WTC11 (cell line): Measurements from ENCODE around the gene ADAMTS19. TPM values are rescaled to one million over a fixed set of nuclear protein-coding genes. Genes with fewer than 3 reads are reported as not detected.

Experiments
- ATAC-seq: fragments of 200-7000 bp; cut with Tn5 transposase; 2 replicates; pipeline ENCODE4 v1.10.0; 2021; ENCODE audit warnings: mild to moderate bottlenecking, moderate library complexity
- CTCF ChIA-PET: fragments of 300-600 bp; sonication (Branson Sonifier 250); formaldehyde crosslinking; loops from one replicate; lab custom pipeline; 2021; ENCODE audit warnings: antibody characterized with exemption; lab: Charles Lee
- POLR2A ChIA-PET: fragments of 350-600 bp; sonication (Branson Sonifier 250); formaldehyde crosslinking; loops from one replicate; lab custom pipeline; 2021; ENCODE audit warnings: antibody characterized with exemption; lab: Charles Lee
- DNase-seq: peaks from one replicate; pipeline ENCODE4 v3.0.0; 2021; ENCODE audit warnings: low spot score
- H3K27ac Mint-ChIP-seq: 2 replicates; pipeline ENCODE4 v1.8.0; 2021; ENCODE audit warnings: mixed read lengths
- H3K27me3 Mint-ChIP-seq: 2 replicates; pipeline ENCODE4 v1.8.0; 2021; ENCODE audit warnings: low read depth, mild to moderate bottlenecking, moderate library complexity, mixed read lengths
- H3K36me3 Mint-ChIP-seq: 2 replicates; pipeline ENCODE4 v1.8.0; 2021; ENCODE audit warnings: mixed read lengths
- H3K4me1 Mint-ChIP-seq: 2 replicates; pipeline ENCODE4 v1.8.0; 2022; ENCODE audit warnings: mixed read lengths
- H3K4me3 Mint-ChIP-seq: 2 replicates; pipeline ENCODE4 v1.8.0; 2021; ENCODE audit warnings: mild to moderate bottlenecking, moderate library complexity, mixed read lengths
- H3K9me3 Mint-ChIP-seq: 2 replicates; pipeline ENCODE4 v1.8.0; 2021; ENCODE audit warnings: mixed read lengths
- ATF1 ChIP-seq: sonication (generic); formaldehyde crosslinking; IDR thresholded peaks from 2 replicates; pipeline ENCODE4 v1.8.1; 2023; ENCODE audit warnings: mild to moderate bottlenecking, moderate library complexity, missing genetic modification reagents
- ELF4 ChIP-seq: sonication (generic); formaldehyde crosslinking; IDR thresholded peaks from 2 replicates; pipeline ENCODE4 v1.8.1; 2022; ENCODE audit warnings: low read depth, mild to moderate bottlenecking, moderate library complexity, missing genetic modification reagents
- GABPB1 ChIP-seq: sonication (generic); formaldehyde crosslinking; IDR thresholded peaks from 2 replicates; pipeline ENCODE4 v1.8.1; 2023; ENCODE audit warnings: mild to moderate bottlenecking, missing genetic modification reagents
- JUN ChIP-seq: sonication (generic); formaldehyde crosslinking; IDR thresholded peaks from 2 replicates; pipeline ENCODE4 v1.8.0; 2023; ENCODE audit warnings: mild to moderate bottlenecking, missing genetic modification reagents
- KAT7 ChIP-seq: sonication (generic); formaldehyde crosslinking; IDR thresholded peaks from 2 replicates; pipeline ENCODE4 v1.8.1; 2023; ENCODE audit warnings: missing genetic modification reagents, mild to moderate bottlenecking, borderline replicate concordance
- NFE2L1 ChIP-seq: sonication (generic); formaldehyde crosslinking; IDR thresholded peaks from 2 replicates; pipeline ENCODE4 v1.8.1; 2023; ENCODE audit warnings: missing genetic modification reagents
- OVOL2 ChIP-seq: fragments of 250-450 bp; sonication (Bioruptor Pico); IDR thresholded peaks from 2 replicates; pipeline ENCODE4 v1.9.0; 2021; ENCODE audit warnings: mild to moderate bottlenecking, borderline replicate concordance
- RORB ChIP-seq: fragments of 250-450 bp; sonication (Bioruptor Pico); IDR thresholded peaks from 2 replicates; pipeline ENCODE4 v1.9.0; 2021; ENCODE audit warnings: mild to moderate bottlenecking
- SMAD4 ChIP-seq: sonication (generic); formaldehyde crosslinking; IDR thresholded peaks from 2 replicates; pipeline ENCODE4 v1.8.0; 2022; ENCODE audit warnings: mild to moderate bottlenecking, missing genetic modification reagents
- TEAD1 ChIP-seq: sonication (generic); formaldehyde crosslinking; IDR thresholded peaks from 2 replicates; pipeline ENCODE4 v1.8.0; 2022; ENCODE audit warnings: mild to moderate bottlenecking, missing genetic modification reagents
- ZNF396 ChIP-seq: fragments of 250-450 bp; sonication (Bioruptor Pico); IDR thresholded peaks from 2 replicates; pipeline ENCODE4 v1.8.0; 2021; ENCODE audit warnings: mild to moderate bottlenecking, moderate library complexity, borderline replicate concordance
- ZNF671 ChIP-seq: fragments of 250-450 bp; sonication (Bioruptor Pico); IDR thresholded peaks from 2 replicates; pipeline ENCODE4 v1.8.0; 2021; ENCODE audit warnings: mild to moderate bottlenecking
- total RNA-seq: library from RNA; stranded (reverse); gene quantifications from 3 replicates; pipeline ENCODE4 v1.2.3, GENCODE V29; 2021
- TF ChIP-seq, protein P1 (sequence below): sonication (generic); formaldehyde crosslinking; IDR thresholded peaks from 2 replicates; pipeline ENCODE4 v1.8.1; 2023; ENCODE audit warnings: mild to moderate bottlenecking, missing genetic modification reagents, moderate library complexity
- TF ChIP-seq, protein P2 (sequence below): fragments of 250-450 bp; sonication (Bioruptor Pico); IDR thresholded peaks from 2 replicates; pipeline ENCODE4 v1.9.0; 2021; ENCODE audit warnings: mild to moderate bottlenecking, borderline replicate concordance
- TF ChIP-seq, protein P3 (sequence below): sonication (generic); formaldehyde crosslinking; IDR thresholded peaks from 2 replicates; pipeline ENCODE4 v1.8.1; 2023; ENCODE audit warnings: mild to moderate bottlenecking, missing genetic modification reagents
- TF ChIP-seq, protein P4 (sequence below): sonication (generic); formaldehyde crosslinking; IDR thresholded peaks from 2 replicates; pipeline ENCODE4 v1.8.1; 2022; ENCODE audit warnings: mild to moderate bottlenecking, moderate library complexity, missing genetic modification reagents
- TF ChIP-seq, protein P5 (sequence below): fragments of 250-450 bp; sonication (Bioruptor Pico); IDR thresholded peaks from 2 replicates; pipeline ENCODE4 v1.9.0; 2021; ENCODE audit warnings: mild to moderate bottlenecking
- TF ChIP-seq, protein P6 (sequence below): sonication (generic); formaldehyde crosslinking; IDR thresholded peaks from 2 replicates; pipeline ENCODE4 v1.8.1; 2022; ENCODE audit warnings: missing genetic modification reagents, borderline replicate concordance
- TF ChIP-seq, protein P7 (sequence below): fragments of 250-450 bp; sonication (Bioruptor Pico); conservative IDR thresholded peaks from 2 replicates; pipeline ENCODE4 v1.9.0; 2021; ENCODE audit warnings: mild to moderate bottlenecking

Gene ADAMTS19
- total RNA-seq, 1 experiment from 2014 or later = 28.0 TPM

DNA sequence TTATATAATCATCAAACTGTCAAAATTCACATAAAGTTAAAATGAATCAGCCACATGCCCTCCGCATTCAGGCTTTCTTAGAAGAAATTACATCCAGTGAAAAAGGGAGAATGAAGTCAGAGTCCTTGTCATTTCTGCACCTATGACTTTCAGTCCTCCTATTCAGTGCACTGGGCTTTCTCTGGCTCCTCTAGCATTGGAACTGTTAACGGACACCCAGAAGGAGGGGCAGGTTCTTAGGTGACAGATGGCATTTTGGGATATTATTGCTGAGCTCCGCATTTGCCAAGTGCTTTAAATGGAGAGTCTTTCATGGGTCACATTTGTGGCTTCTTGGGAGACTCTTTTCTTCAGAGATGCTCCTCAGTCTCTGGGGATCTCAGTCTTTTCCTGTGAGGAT is 40.0 kb downstream of the ADAMTS19 start:
- DNase-seq (no peak), ATAC-seq (no peak)
- Mint-ChIP-seq H3K4me3 (no peak overlapping the region), H3K27ac (no peak overlapping the region), H3K4me1 (no peaks in the 10 kb centered on the region; the same call in 1 of the 2 replicates), H3K36me3 (no peaks in the 10 kb centered on the region), H3K9me3 (no peaks in the 10 kb centered on the region), H3K27me3 (no peaks in the 10 kb centered on the region)
- ChIA-PET CTCF (no interaction called here), POLR2A (no interaction called here)
- TF ChIP-seq ZNF396 (CRISPR knock-in tag) (no peak), KAT7 (CRISPR knock-in tag) (no peak), ELF4 (CRISPR knock-in tag) (no peak)
- TF ChIP-seq, protein P1, sequence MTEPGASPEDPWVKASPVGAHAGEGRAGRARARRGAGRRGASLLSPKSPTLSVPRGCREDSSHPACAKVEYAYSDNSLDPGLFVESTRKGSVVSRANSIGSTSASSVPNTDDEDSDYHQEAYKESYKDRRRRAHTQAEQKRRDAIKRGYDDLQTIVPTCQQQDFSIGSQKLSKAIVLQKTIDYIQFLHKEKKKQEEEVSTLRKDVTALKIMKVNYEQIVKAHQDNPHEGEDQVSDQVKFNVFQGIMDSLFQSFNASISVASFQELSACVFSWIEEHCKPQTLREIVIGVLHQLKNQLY (CRISPR knock-in tag) = no peak

DNA sequence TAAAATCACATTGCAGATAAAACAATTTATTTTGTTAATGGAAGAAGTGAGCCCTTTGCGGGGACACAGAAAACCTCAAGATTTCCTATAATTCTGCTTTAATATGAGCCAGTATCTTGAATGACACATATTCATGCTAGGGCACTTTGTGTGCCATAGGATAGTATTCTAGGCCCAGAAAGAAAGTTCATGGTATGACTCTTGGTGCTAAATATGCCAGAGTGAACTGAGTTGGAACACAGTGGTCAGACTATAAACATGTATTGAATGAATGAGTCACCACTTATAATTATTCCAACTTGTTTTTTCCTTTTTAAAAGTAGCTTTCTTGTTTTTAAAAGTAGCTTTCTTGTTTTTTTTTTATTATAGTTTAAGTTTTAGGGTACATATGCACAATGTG is 46.0 kb downstream of the ADAMTS19 start:
- DNase-seq = no peak
- peaks cover 6% of the 10 kb centered on the region for H3K36me3 Mint-ChIP-seq
- H3K4me3 Mint-ChIP-seq = no peak overlapping the region
- H3K4me1 Mint-ChIP-seq = no peaks in the 10 kb centered on the region
- ChIA-PET POLR2A (interaction anchor here (0.7 kb wide), 1 partner anchor 264 kb away, joined by 3 read pairs; no protein-coding TSS in a partner anchor), CTCF (no interaction called here)
- TF ChIP-seq, protein P2, sequence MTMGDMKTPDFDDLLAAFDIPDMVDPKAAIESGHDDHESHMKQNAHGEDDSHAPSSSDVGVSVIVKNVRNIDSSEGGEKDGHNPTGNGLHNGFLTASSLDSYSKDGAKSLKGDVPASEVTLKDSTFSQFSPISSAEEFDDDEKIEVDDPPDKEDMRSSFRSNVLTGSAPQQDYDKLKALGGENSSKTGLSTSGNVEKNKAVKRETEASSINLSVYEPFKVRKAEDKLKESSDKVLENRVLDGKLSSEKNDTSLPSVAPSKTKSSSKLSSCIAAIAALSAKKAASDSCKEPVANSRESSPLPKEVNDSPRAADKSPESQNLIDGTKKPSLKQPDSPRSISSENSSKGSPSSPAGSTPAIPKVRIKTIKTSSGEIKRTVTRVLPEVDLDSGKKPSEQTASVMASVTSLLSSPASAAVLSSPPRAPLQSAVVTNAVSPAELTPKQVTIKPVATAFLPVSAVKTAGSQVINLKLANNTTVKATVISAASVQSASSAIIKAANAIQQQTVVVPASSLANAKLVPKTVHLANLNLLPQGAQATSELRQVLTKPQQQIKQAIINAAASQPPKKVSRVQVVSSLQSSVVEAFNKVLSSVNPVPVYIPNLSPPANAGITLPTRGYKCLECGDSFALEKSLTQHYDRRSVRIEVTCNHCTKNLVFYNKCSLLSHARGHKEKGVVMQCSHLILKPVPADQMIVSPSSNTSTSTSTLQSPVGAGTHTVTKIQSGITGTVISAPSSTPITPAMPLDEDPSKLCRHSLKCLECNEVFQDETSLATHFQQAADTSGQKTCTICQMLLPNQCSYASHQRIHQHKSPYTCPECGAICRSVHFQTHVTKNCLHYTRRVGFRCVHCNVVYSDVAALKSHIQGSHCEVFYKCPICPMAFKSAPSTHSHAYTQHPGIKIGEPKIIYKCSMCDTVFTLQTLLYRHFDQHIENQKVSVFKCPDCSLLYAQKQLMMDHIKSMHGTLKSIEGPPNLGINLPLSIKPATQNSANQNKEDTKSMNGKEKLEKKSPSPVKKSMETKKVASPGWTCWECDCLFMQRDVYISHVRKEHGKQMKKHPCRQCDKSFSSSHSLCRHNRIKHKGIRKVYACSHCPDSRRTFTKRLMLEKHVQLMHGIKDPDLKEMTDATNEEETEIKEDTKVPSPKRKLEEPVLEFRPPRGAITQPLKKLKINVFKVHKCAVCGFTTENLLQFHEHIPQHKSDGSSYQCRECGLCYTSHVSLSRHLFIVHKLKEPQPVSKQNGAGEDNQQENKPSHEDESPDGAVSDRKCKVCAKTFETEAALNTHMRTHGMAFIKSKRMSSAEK (CRISPR knock-in tag) = no peak
- TF ChIP-seq, protein P3, sequence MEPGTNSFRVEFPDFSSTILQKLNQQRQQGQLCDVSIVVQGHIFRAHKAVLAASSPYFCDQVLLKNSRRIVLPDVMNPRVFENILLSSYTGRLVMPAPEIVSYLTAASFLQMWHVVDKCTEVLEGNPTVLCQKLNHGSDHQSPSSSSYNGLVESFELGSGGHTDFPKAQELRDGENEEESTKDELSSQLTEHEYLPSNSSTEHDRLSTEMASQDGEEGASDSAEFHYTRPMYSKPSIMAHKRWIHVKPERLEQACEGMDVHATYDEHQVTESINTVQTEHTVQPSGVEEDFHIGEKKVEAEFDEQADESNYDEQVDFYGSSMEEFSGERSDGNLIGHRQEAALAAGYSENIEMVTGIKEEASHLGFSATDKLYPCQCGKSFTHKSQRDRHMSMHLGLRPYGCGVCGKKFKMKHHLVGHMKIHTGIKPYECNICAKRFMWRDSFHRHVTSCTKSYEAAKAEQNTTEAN (CRISPR knock-in tag) = no peak
- TF ChIP-seq, protein P4, sequence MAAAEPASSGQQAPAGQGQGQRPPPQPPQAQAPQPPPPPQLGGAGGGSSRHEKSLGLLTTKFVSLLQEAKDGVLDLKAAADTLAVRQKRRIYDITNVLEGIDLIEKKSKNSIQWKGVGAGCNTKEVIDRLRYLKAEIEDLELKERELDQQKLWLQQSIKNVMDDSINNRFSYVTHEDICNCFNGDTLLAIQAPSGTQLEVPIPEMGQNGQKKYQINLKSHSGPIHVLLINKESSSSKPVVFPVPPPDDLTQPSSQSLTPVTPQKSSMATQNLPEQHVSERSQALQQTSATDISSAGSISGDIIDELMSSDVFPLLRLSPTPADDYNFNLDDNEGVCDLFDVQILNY (CRISPR knock-in tag) = no peak
- TF ChIP-seq ZNF671 (CRISPR knock-in tag) = no peak
- TF ChIP-seq, protein P1 (CRISPR knock-in tag) = no peak
- no peak for TF ChIP-seq SMAD4 (CRISPR knock-in tag)
- TF ChIP-seq ATF1 (CRISPR knock-in tag) = no peak
- no peak for TF ChIP-seq NFE2L1
- H3K27me3 Mint-ChIP-seq = no peaks in the 10 kb centered on the region
- H3K27ac Mint-ChIP-seq = no peak overlapping the region
- no peak for ATAC-seq
- no peaks in the 10 kb centered on the region for H3K9me3 Mint-ChIP-seq

DNA sequence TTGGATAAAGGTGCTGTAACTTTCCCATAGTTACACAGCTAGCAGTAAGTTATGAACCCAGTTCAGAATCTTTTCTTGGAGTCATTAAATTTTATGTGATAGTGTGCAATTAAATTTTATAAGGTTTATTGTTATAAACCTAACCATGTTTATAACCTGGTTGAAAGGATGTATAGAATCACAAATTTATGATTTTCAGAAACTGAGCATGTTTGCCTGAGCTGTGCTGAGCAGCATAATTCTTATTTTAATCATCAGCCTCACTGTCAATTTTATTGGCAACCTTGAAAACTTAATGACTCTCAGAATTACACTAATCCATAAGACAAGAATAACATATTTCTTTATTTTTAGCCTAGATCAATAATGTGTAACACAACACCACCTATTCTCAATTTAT is 46.9 kb downstream of the ADAMTS19 start:
- ChIA-PET CTCF (no interaction called here), POLR2A (interaction anchor here (0.7 kb wide), 1 partner anchor 263 kb away, joined by 3 read pairs; no protein-coding TSS in a partner anchor)
- Mint-ChIP-seq H3K9me3 (no peaks in the 10 kb centered on the region), H3K4me3 (no peak overlapping the region), H3K36me3 (peaks cover 8% of the 10 kb centered on the region), H3K4me1 (no peaks in the 10 kb centered on the region), H3K27me3 (no peaks in the 10 kb centered on the region), H3K27ac (no peak overlapping the region)
- no peak for ATAC-seq
- no peak for DNase-seq
- TF ChIP-seq, protein P5, sequence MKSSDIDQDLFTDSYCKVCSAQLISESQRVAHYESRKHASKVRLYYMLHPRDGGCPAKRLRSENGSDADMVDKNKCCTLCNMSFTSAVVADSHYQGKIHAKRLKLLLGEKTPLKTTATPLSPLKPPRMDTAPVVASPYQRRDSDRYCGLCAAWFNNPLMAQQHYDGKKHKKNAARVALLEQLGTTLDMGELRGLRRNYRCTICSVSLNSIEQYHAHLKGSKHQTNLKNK (CRISPR knock-in tag) = no peak
- TF ChIP-seq JUN (CRISPR knock-in tag) (no peak), GABPB1 (CRISPR knock-in tag) (no peak), OVOL2 (CRISPR knock-in tag) (no peak), TEAD1 (CRISPR knock-in tag) (no peak), RORB (CRISPR knock-in tag) (no peak)
- TF ChIP-seq, protein P6, sequence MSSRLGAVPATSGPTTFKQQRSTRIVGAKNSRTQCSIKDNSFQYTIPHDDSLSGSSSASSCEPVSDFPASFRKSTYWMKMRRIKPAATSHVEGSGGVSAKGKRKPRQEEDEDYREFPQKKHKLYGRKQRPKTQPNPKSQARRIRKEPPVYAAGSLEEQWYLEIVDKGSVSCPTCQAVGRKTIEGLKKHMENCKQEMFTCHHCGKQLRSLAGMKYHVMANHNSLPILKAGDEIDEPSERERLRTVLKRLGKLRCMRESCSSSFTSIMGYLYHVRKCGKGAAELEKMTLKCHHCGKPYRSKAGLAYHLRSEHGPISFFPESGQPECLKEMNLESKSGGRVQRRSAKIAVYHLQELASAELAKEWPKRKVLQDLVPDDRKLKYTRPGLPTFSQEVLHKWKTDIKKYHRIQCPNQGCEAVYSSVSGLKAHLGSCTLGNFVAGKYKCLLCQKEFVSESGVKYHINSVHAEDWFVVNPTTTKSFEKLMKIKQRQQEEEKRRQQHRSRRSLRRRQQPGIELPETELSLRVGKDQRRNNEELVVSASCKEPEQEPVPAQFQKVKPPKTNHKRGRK (CRISPR knock-in tag) = no peak
- TF ChIP-seq, protein P7, sequence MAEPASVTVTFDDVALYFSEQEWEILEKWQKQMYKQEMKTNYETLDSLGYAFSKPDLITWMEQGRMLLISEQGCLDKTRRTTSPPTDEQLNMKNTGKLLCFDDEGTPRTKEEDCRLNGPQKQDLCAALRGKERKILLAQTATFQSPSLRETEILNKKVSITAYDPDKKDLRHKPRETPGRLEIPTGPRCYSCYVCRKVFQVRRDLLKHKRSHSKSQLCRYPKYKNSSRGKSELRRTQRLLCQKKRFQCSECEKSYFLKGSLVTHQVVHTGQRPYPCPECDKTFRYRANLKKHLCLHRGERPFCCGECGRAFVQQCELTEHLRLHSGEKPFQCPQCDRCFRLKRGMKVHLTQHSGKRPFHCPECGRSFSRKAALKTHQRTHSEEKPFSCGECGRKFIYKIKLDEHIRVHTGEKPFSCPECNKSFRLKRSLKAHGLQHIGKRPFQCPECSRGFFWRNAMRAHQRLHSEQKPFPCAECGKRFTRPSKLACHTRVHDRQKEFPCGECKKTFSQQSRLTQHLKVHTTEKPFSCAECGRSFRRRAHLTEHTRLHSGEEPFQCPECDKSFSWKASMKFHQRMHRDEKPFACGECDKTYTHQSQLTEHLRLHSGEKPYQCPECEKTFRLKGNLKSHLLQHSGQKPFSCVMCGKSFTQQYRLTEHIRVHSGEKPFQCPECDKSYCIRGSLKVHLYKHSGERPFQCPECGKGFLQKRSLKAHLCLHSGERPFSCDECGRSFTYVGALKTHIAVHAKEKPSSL = no peak
